ENCODE data around the gene NR5A2. TPM values are rescaled to one million over a fixed set of nuclear protein-coding genes. Genes with fewer than 3 reads are reported as not detected.

The NR5A2 gene
- total and polyA plus RNA-seq, 7 experiments from 2014 or later: 0.10 TPM; not detected in 6

DNA sequence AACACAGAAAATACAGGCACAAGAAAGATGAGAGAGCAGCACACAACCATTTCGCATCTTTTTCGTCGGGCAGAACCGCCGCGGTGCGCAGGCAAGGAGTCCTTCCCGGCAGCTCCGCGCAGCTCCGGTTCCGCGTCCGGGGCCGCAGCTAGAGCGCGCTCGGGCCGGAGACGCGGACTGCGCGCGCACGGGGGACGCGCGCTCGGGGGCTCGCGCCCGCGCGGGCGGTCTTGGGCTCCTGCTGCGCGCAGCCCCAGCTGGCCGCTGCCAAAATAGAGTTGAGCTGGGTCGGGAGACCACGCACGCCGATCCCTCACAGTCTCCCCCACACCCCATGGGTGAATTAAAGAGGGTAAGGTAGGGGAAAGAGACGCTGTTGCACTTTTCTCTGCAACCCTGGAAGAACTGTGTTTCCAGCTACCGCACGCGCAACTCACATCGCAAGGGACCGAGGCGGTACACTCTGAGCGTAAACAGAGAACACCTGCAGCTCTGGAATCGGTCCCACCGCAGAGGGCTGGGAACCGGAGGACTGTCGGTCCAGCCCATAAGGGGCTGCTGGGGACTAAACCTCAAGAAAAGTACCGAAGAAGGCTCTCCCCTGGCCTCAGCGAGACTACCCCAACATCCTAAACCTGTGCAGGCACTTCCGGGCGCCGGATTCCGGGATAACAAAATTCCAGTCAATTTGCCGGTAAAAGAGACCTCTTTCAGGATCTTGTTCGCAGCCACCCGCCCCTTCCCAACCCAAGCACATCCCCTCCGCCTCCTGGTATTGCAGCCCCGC is 1.7 kb downstream of the NR5A2 start:
- H3K4me3 Mint-ChIP-seq: peak overlapping the region; percentile 48 to 81 (median 71)
- Histone ChIP-seq H3K9me3 (ENCODE audit: control insufficient read depth in 2 of 3, low read length in 3 of 3) (no peaks in the 10 kb centered on the region), H3K4me1 (ENCODE audit: control insufficient read depth in 2 of 2, insufficient read depth in 2 of 2, low read length in 2 of 2) (peaks cover 0 to 4% of the 10 kb centered on the region in 2 donors), H3K27me3 (ENCODE audit: control insufficient read depth in 2 of 2, insufficient read depth in 2 of 2, low read length in 2 of 2) (peaks cover 3 to 9% of the 10 kb centered on the region in 2 donors), H3K27ac (ENCODE audit: low read depth, low read length) (no peak overlapping the region), H3K36me3 (ENCODE audit: control insufficient read depth in 2 of 3, insufficient read depth in 3 of 3, low read length in 3 of 3) (no peaks in the 10 kb centered on the region), H3K4me3 (ENCODE audit: low read length) (no peak overlapping the region)
- H3K36me3 Mint-ChIP-seq: no peaks in the 10 kb centered on the region
- peaks cover 0 to 3% (median 0%) of the 10 kb centered on the region in 11 donors for H3K9me3 Mint-ChIP-seq
- ChIA-PET POLR2A (no interaction called here), CTCF (no interaction called here)
- peaks cover 0 to 18% (median 7%) of the 10 kb centered on the region in 7 donors for H3K4me1 Mint-ChIP-seq
- DNase-seq: peak in 1 of 9 donors; percentile 35
- H3K27ac Mint-ChIP-seq: no peak overlapping the region
- ATAC-seq: peak; percentile 56
- H3K27me3 Mint-ChIP-seq: peaks cover 46 to 59% (median 51%) of the 10 kb centered on the region in 5 donors
- intact Hi-C loops (cut with micrococcal nuclease): no loop called here

DNA sequence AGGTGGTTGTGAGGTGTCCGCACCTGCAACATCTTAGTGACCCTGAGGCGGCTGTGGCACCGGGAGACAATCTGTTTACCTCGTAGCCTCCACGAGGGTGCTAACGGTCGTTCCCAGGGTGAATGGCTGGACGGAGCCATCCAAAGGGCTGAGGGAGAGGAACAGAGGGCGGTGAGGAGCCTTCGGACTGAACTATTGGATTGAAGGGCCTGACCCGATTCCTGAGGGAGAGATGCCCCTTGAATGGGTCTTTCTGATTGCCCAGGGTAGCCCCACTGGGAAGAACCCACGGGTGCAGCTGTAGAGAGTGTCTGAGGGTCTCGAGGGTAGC is 2.3 kb downstream of the NR5A2 start:
- Mint-ChIP-seq H3K4me3 (peak overlapping the region in 8 of 10 donors; percentile 6 to 75 (median 56)), H3K36me3 (no peaks in the 10 kb centered on the region), H3K9me3 (peaks cover 0 to 3% (median 0%) of the 10 kb centered on the region in 11 donors), H3K27ac (no peak overlapping the region), H3K4me1 (peaks cover 0 to 18% (median 7%) of the 10 kb centered on the region in 7 donors), H3K27me3 (peaks cover 44 to 55% (median 46%) of the 10 kb centered on the region in 5 donors)
- intact Hi-C loops (cut with micrococcal nuclease): no loop called here
- Histone ChIP-seq H3K4me3 (ENCODE audit: low read length) (no peak overlapping the region), H3K27me3 (ENCODE audit: control insufficient read depth in 2 of 2, insufficient read depth in 2 of 2, low read length in 2 of 2) (peaks cover 3 to 9% of the 10 kb centered on the region in 2 donors), H3K36me3 (ENCODE audit: control insufficient read depth in 2 of 3, insufficient read depth in 3 of 3, low read length in 3 of 3) (no peaks in the 10 kb centered on the region), H3K9me3 (ENCODE audit: control insufficient read depth in 2 of 3, low read length in 3 of 3) (no peaks in the 10 kb centered on the region), H3K4me1 (ENCODE audit: control insufficient read depth in 2 of 2, insufficient read depth in 2 of 2, low read length in 2 of 2) (peaks cover 2 to 4% of the 10 kb centered on the region in 2 donors), H3K27ac (ENCODE audit: low read depth, low read length) (no peak overlapping the region)
- POLR2A ChIA-PET: no interaction called here
- ATAC-seq: no peak
- DNase-seq: no peak
- CTCF ChIA-PET: no interaction called here

GRCh38 chr1:200030791-200031190 is 3.3 kb downstream of the NR5A2 start:
- CTCF ChIA-PET: no interaction called here
- H3K4me1 Mint-ChIP-seq: peaks cover 1 to 18% (median 7%) of the 10 kb centered on the region in 7 donors
- DNase-seq: no peak
- Histone ChIP-seq H3K27ac (ENCODE audit: low read depth, low read length) (no peak overlapping the region), H3K27me3 (ENCODE audit: control insufficient read depth in 2 of 2, insufficient read depth in 2 of 2, low read length in 2 of 2) (peaks cover 7 to 15% of the 10 kb centered on the region in 2 donors), H3K4me1 (ENCODE audit: control insufficient read depth in 2 of 2, insufficient read depth in 2 of 2, low read length in 2 of 2) (peaks cover 4 to 12% of the 10 kb centered on the region in 2 donors), H3K9me3 (ENCODE audit: control insufficient read depth in 2 of 3, low read length in 3 of 3) (no peaks in the 10 kb centered on the region), H3K4me3 (ENCODE audit: low read length) (no peak overlapping the region), H3K36me3 (ENCODE audit: control insufficient read depth in 2 of 3, insufficient read depth in 3 of 3, low read length in 3 of 3) (no peaks in the 10 kb centered on the region)
- POLR2A ChIA-PET: no interaction called here
- H3K27me3 Mint-ChIP-seq: peaks cover 36 to 47% (median 45%) of the 10 kb centered on the region in 5 donors
- no peaks in the 10 kb centered on the region for H3K36me3 Mint-ChIP-seq
- intact Hi-C loops (cut with micrococcal nuclease): no loop called here
- peaks cover 0 to 3% (median 0%) of the 10 kb centered on the region in 11 donors for H3K9me3 Mint-ChIP-seq
- H3K27ac Mint-ChIP-seq: no peak overlapping the region
- H3K4me3 Mint-ChIP-seq: no peak overlapping the region
- no peak for ATAC-seq

GRCh38 chr1:200033511-200034261 is 6.2 kb downstream of the NR5A2 start:
- no peak overlapping the region for H3K4me3 ChIP-seq (ENCODE audit: low read length)
- H3K9me3 Mint-ChIP-seq: peaks cover 0 to 4% (median 0%) of the 10 kb centered on the region in 11 donors
- H3K27me3 ChIP-seq (ENCODE audit: control insufficient read depth in 2 of 2, insufficient read depth in 2 of 2, low read length in 2 of 2): peaks cover 12 to 31% of the 10 kb centered on the region in 2 donors
- peaks cover 0 to 7% (median 0%) of the 10 kb centered on the region in 5 donors for H3K36me3 Mint-ChIP-seq
- peaks cover 4 to 19% of the 10 kb centered on the region in 2 donors for H3K4me1 ChIP-seq (ENCODE audit: control insufficient read depth in 2 of 2, insufficient read depth in 2 of 2, low read length in 2 of 2)
- intact Hi-C loops (cut with micrococcal nuclease): no loop called here
- ChIA-PET CTCF (no interaction called here), POLR2A (no interaction called here)
- H3K27ac Mint-ChIP-seq: no peak overlapping the region
- ATAC-seq: no peak
- H3K9me3 ChIP-seq (ENCODE audit: control insufficient read depth in 2 of 3, low read length in 3 of 3): no peaks in the 10 kb centered on the region
- H3K27me3 Mint-ChIP-seq: peaks cover 17 to 48% (median 29%) of the 10 kb centered on the region in 5 donors
- H3K4me1 Mint-ChIP-seq: peaks cover 5 to 31% (median 17%) of the 10 kb centered on the region in 7 donors
- no peaks in the 10 kb centered on the region for H3K36me3 ChIP-seq (ENCODE audit: control insufficient read depth in 2 of 3, insufficient read depth in 3 of 3, low read length in 3 of 3)
- H3K4me3 Mint-ChIP-seq: no peak overlapping the region
- H3K27ac ChIP-seq (ENCODE audit: low read depth, low read length): no peak overlapping the region
- no peak for DNase-seq

GRCh38 chr1:200034262-200034557 is 6.7 kb downstream of the NR5A2 start:
- Mint-ChIP-seq H3K4me1 (peaks cover 5 to 28% (median 17%) of the 10 kb centered on the region in 7 donors), H3K36me3 (peaks cover 0 to 7% (median 0%) of the 10 kb centered on the region in 5 donors), H3K4me3 (no peak overlapping the region), H3K9me3 (peaks cover 0 to 3% (median 0%) of the 10 kb centered on the region in 11 donors), H3K27ac (no peak overlapping the region), H3K27me3 (peaks cover 15 to 45% (median 25%) of the 10 kb centered on the region in 5 donors)
- intact Hi-C loops (cut with micrococcal nuclease): no loop called here
- Histone ChIP-seq H3K9me3 (ENCODE audit: control insufficient read depth in 2 of 3, low read length in 3 of 3) (no peaks in the 10 kb centered on the region), H3K27ac (ENCODE audit: low read depth, low read length) (no peak overlapping the region), H3K27me3 (ENCODE audit: control insufficient read depth in 2 of 2, insufficient read depth in 2 of 2, low read length in 2 of 2) (peaks cover 12 to 31% of the 10 kb centered on the region in 2 donors), H3K4me3 (ENCODE audit: low read length) (no peak overlapping the region), H3K36me3 (ENCODE audit: control insufficient read depth in 2 of 3, insufficient read depth in 3 of 3, low read length in 3 of 3) (no peaks in the 10 kb centered on the region), H3K4me1 (ENCODE audit: control insufficient read depth in 2 of 2, insufficient read depth in 2 of 2, low read length in 2 of 2) (peaks cover 4 to 19% of the 10 kb centered on the region in 2 donors)
- CTCF ChIA-PET: no interaction called here
- ATAC-seq (no peak), DNase-seq (no peak)
- POLR2A ChIA-PET: no interaction called here

DNA sequence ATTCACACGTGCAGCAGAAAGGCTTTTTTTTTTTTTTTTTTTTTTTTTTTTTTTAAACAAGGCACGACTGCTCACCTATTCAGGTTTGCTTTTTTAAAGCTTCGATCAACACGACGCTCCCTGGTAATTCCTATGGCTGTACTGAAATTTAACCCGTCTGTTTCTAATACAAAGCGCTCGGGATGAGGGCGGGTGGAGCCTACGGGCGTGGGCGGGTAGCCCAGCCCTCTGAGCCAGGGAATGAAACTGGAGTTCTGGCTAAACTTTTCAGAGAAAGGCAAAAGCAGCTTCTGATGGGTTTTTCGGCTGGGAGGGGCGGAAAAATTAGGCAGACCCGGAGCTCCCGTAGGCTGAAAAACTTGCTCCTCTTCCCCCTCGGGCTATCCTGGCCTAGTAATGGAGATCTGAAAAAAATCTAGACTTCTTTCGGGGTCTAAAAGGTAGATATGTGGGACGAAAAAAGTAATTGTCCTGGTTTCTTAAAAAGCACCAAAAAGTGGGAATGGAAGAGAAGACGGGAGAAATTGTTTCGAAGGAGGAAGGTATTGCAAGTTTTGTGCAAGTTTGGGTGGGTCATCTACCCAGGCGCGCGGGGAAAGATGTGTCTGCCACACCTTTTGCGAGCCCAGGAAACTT is 7.4 kb downstream of the NR5A2 start:
- H3K4me1 Mint-ChIP-seq: peaks cover 3 to 29% (median 17%) of the 10 kb centered on the region in 7 donors
- intact Hi-C loops (cut with micrococcal nuclease): no loop called here
- Histone ChIP-seq H3K4me3 (ENCODE audit: low read length) (no peak overlapping the region), H3K4me1 (ENCODE audit: control insufficient read depth in 2 of 2, insufficient read depth in 2 of 2, low read length in 2 of 2) (peaks cover 2 to 21% of the 10 kb centered on the region in 2 donors), H3K27ac (ENCODE audit: low read depth, low read length) (no peak overlapping the region), H3K36me3 (ENCODE audit: control insufficient read depth in 2 of 3, insufficient read depth in 3 of 3, low read length in 3 of 3) (no peaks in the 10 kb centered on the region), H3K27me3 (ENCODE audit: control insufficient read depth in 2 of 2, insufficient read depth in 2 of 2, low read length in 2 of 2) (peaks cover 11 to 36% of the 10 kb centered on the region in 2 donors), H3K9me3 (ENCODE audit: control insufficient read depth in 2 of 3, low read length in 3 of 3) (no peaks in the 10 kb centered on the region)
- no peak for ATAC-seq
- no peak overlapping the region for H3K27ac Mint-ChIP-seq
- H3K36me3 Mint-ChIP-seq: peaks cover 0 to 7% (median 0%) of the 10 kb centered on the region in 5 donors
- peaks cover 15 to 43% (median 25%) of the 10 kb centered on the region in 5 donors for H3K27me3 Mint-ChIP-seq
- no peak for DNase-seq
- no peak overlapping the region for H3K4me3 Mint-ChIP-seq
- CTCF ChIA-PET: no interaction called here
- peaks cover 0 to 3% (median 0%) of the 10 kb centered on the region in 11 donors for H3K9me3 Mint-ChIP-seq
- POLR2A ChIA-PET: no interaction called here

Data from naive thymus-derived CD4-positive, alpha-beta T cell (primary cell).